HCT116 (cell line): ENCODE data around the gene PSG5. TPM values are rescaled to one million over a fixed set of nuclear protein-coding genes. Genes with fewer than 3 reads are reported as not detected.
"Not testable (repeated sequence)": the region's sequence is repeated elsewhere in the genome, so short reads cannot be mapped to it uniquely, and the experiment has no call there.

Experiments
- ATAC-seq: fragments of 200-7000 bp; cut with Tn5 transposase; 2 replicates; pipeline ENCODE4 v1.9.1; 2020; ENCODE audit warnings: mild to moderate bottlenecking, moderate library complexity
- BruUV-seq: library from RNA; stranded (reverse); fragments of 400-500 nt; replicated peaks from 2 replicates; lab custom pipeline; 2021; lab: Mats Ljungman, UMichigan
- CTCF ChIA-PET: fragments of 300-600 bp; sonication (Branson Sonifier 250); formaldehyde crosslinking; loops from one replicate; lab custom pipeline; 2021; ENCODE audit warnings: antibody characterized with exemption; lab: Charles Lee
- POLR2A ChIA-PET: fragments of 300-600, 350-600 bp; sonication (Branson Sonifier 250); formaldehyde crosslinking; loops from one replicate; lab custom pipeline; 2021; ENCODE audit warnings: antibody characterized with exemption; lab: Charles Lee
- RAD21 ChIA-PET, 2 experiments: fragments of 300-600 bp; sonication (Branson Sonifier 250); formaldehyde crosslinking; loops; one replicate each; lab custom pipeline; 2023; ENCODE audit warnings: low total read pairs in 2 of 2; ENCODE audit not compliant: uncharacterized antibody in 2 of 2, unreplicated experiment in 2 of 2, low non-redundant PET in 1 of 2; lab: Charles Lee
- DNase-seq: peaks from one replicate; pipeline ENCODE4 v3.0.0-alpha.2; 2010; ENCODE audit warnings: low read depth, low spot score
- H2AFZ ChIP-seq: fragments of 200-600 bp; shearing (Covaris generic), sonication (generic); 2 replicates; pipeline ENCODE4 v1.6.1; 2017; ENCODE audit warnings: low read depth, mixed run types, mixed read lengths, antibody characterized with exemption, low read length; ENCODE audit not compliant: poor library complexity, severe bottlenecking
- H3K27ac ChIP-seq: 2 replicates; pipeline ENCODE4 v1.5.1; 2012; ENCODE audit warnings: low read depth, low read length
- H3K27me3 ChIP-seq: fragments of 200-600 bp; sonication (generic); 2 replicates; pipeline ENCODE4 v1.6.1; 2016; ENCODE audit warnings: mixed run types, low read length, mixed read lengths; ENCODE audit not compliant: insufficient read depth
- H3K36me3 ChIP-seq, 2 experiments: fragments of 200-500 bp in 1 of 2; fragments of 200-600 bp in 1 of 2; sonication (Bioruptor generic) in 1 of 2; sonication (generic) in 1 of 2; 2 replicates each; pipeline versions ENCODE4 v1.5.1 to v1.6.1; 2014 to 2016; ENCODE audit warnings: low read length in 2 of 2, inconsistent platforms in 1 of 2, mixed read lengths in 1 of 2, mixed run types in 1 of 2; ENCODE audit not compliant: insufficient read depth in 2 of 2, control insufficient read depth in 1 of 2
- H3K4me1 ChIP-seq, 2 experiments: fragments of 200-600 bp in 1 of 2; sonication (generic) in 1 of 2; 2 replicates each; pipeline versions ENCODE4 v1.5.1 to v1.6.1; 2012 to 2017; ENCODE audit warnings: low read length in 2 of 2, inconsistent platforms in 1 of 2, mild to moderate bottlenecking in 1 of 2, mixed read lengths in 1 of 2, mixed run types in 1 of 2, moderate library complexity in 1 of 2; ENCODE audit not compliant: insufficient read depth in 2 of 2, control insufficient read depth in 1 of 2
- H3K4me2 ChIP-seq: fragments of 200-600 bp; sonication (generic); 2 replicates; pipeline ENCODE4 v1.6.1; 2017; ENCODE audit warnings: mixed run types, low read length, mixed read lengths
- H3K4me3 ChIP-seq, 2 experiments: fragments of 200-600 bp in 1 of 2; sonication (generic) in 1 of 2; replicated peaks in 1 of 2; 2 replicates each; pipeline ENCODE4 v1.5.1; 2011 to 2016; ENCODE audit warnings: low read length in 2 of 2, control low read depth in 1 of 2, low read depth in 1 of 2, mild to moderate bottlenecking in 1 of 2, mixed read lengths in 1 of 2, mixed run types in 1 of 2
- H3K79me2 ChIP-seq: fragments of 200-600 bp; sonication (generic); 2 replicates; pipeline ENCODE4 v1.6.1; 2017; ENCODE audit warnings: mild to moderate bottlenecking, mixed run types, low read length, moderate library complexity, mixed read lengths; ENCODE audit not compliant: insufficient read depth
- H3K9ac ChIP-seq: fragments of 200-600 bp; sonication (generic); 2 replicates; pipeline ENCODE4 v1.6.1; 2016; ENCODE audit warnings: low read length, mixed read lengths
- H3K9me2 ChIP-seq: fragments of 200-600 bp; sonication (generic), shearing (Covaris generic); 2 replicates; pipeline ENCODE4 v1.6.1; 2017; ENCODE audit warnings: mixed run types, mild to moderate bottlenecking, moderate library complexity; ENCODE audit not compliant: insufficient read depth
- H3K9me3 ChIP-seq, 2 experiments: fragments of 200-500 bp in 1 of 2; fragments of 200-600 bp in 1 of 2; sonication (Bioruptor generic) in 1 of 2; sonication (generic) in 1 of 2; 2 replicates each; pipeline ENCODE4 v1.6.1; 2014 to 2017; ENCODE audit warnings: low read length in 2 of 2, mixed read lengths in 2 of 2, inconsistent platforms in 1 of 2, low read depth in 1 of 2, mild to moderate bottlenecking in 1 of 2, mixed run types in 1 of 2, moderate library complexity in 1 of 2; ENCODE audit not compliant: control insufficient read depth in 1 of 2, insufficient read depth in 1 of 2
- H4K20me1 ChIP-seq: fragments of 200-600 bp; sonication (generic), shearing (Covaris generic); 2 replicates; pipeline ENCODE4 v1.6.1; 2017; ENCODE audit warnings: mixed run types, mild to moderate bottlenecking, moderate library complexity; ENCODE audit not compliant: insufficient read depth
- intact Hi-C: fragments of 100-400 bp; cut with micrococcal nuclease; formaldehyde crosslinking; loops from 2 replicates; pipeline ENCODE4 v1.10.0; 2022
- total RNA-seq: library from RNA; stranded (reverse); gene quantifications from one replicate; pipeline ENCODE4 v1.2.1, GENCODE V29; 2021; ENCODE audit not compliant: unreplicated experiment

PSG5 gene
- total RNA-seq, 1 experiment from 2014 or later = not detected

- CTCF ChIA-PET = not testable (repeated sequence)
These were observed 11.5 kb upstream of the PSG5 start for GRCh38 chr19:43197666-43198397.

GRCh38 chr19:43194397-43194796, 8.1 kb upstream of the PSG5 start:
- H3K27ac ChIP-seq, H3K9ac ChIP-seq, H3K27me3 ChIP-seq, DNase-seq, H2AFZ ChIP-seq, RAD21 ChIA-PET, ATAC-seq, H3K9me2 ChIP-seq, H3K36me3 ChIP-seq, H4K20me1 ChIP-seq, H3K4me2 ChIP-seq, H3K4me1 ChIP-seq, H3K4me3 ChIP-seq, H3K9me3 ChIP-seq, BruUV-seq, H3K79me2 ChIP-seq, POLR2A ChIA-PET: not testable (repeated sequence)
- CTCF ChIA-PET = interaction anchor here (1.0 kb wide), 1 partner anchor 90 kb away, joined by 4 read pairs; no protein-coding TSS in a partner anchor
- intact Hi-C loops = loop anchor here (5.0 kb wide), 1 partner anchor 92 kb away; no protein-coding TSS in a partner anchor

More at GRCh38 chr19:43197666-43198397, 11.5 kb upstream of the PSG5 start:
- ATAC-seq, BruUV-seq, DNase-seq, H3K4me3 ChIP-seq, H4K20me1 ChIP-seq, H3K9me2 ChIP-seq, H3K79me2 ChIP-seq, intact Hi-C loops, H3K4me2 ChIP-seq, RAD21 ChIA-PET, H3K9me3 ChIP-seq, H3K36me3 ChIP-seq, H3K27ac ChIP-seq, POLR2A ChIA-PET, H3K9ac ChIP-seq, H2AFZ ChIP-seq, H3K27me3 ChIP-seq: not testable (repeated sequence)
- H3K4me1 ChIP-seq = peaks cover 10 to 15% of the 10 kb centered on the region in 2 experiments

- H3K4me1 ChIP-seq, H3K9me3 ChIP-seq, H3K27ac ChIP-seq, H4K20me1 ChIP-seq, DNase-seq, H2AFZ ChIP-seq, ATAC-seq, H3K9me2 ChIP-seq, H3K9ac ChIP-seq, BruUV-seq, H3K27me3 ChIP-seq, H3K4me2 ChIP-seq, POLR2A ChIA-PET, RAD21 ChIA-PET, H3K4me3 ChIP-seq, H3K36me3 ChIP-seq, H3K79me2 ChIP-seq: not testable (repeated sequence)
- CTCF ChIA-PET = interaction anchor here (1.2 to 1.5 kb wide), 2 partner anchors 87 to 88 kb away, joined by 3 to 9 read pairs; no protein-coding TSS in a partner anchor
- intact Hi-C loops = loop anchor here (5.0 kb wide), 1 partner anchor 90 kb away; no protein-coding TSS in a partner anchor
These were observed 6.2 kb upstream of the PSG5 start for GRCh38 chr19:43192381-43193155.
